CD14-positive monocyte (primary cell): ENCODE data around the gene LRRC3. TPM values are rescaled to one million over a fixed set of nuclear protein-coding genes. Genes with fewer than 3 reads are reported as not detected.

Source experiments
- DNase-seq, 3 donors: peaks; one replicate each; pipeline ENCODE4 v3.0.0-alpha.2; 2011 to 2022
- H2AFZ ChIP-seq: 2 replicates; pipeline ENCODE4 v1.6.0; 2012; ENCODE audit warnings: mild to moderate bottlenecking, low read depth, low read length, inconsistent platforms; ENCODE audit not compliant: insufficient read depth, poor library complexity, severe bottlenecking
- H3K27ac ChIP-seq, 2 donors: 1 replicate in 1 of 2; 2 replicates in 1 of 2; pipeline ENCODE4 v1.5.1; 2012 to 2013; ENCODE audit warnings: low read length in 2 of 2, control low read depth in 1 of 2, inconsistent platforms in 1 of 2, low read depth in 1 of 2, mild to moderate bottlenecking in 1 of 2
- H3K27me3 ChIP-seq, 2 donors: one replicate each; pipeline versions ENCODE4 v1.6.0 to v1.6.1; 2011 to 2013; ENCODE audit warnings: low read length in 2 of 2; ENCODE audit not compliant: control insufficient read depth in 2 of 2, insufficient read depth in 2 of 2
- H3K36me3 ChIP-seq, 2 donors: replicated peaks in 1 of 2; 1 replicate in 1 of 2; 2 replicates in 1 of 2; pipeline versions ENCODE4 v1.5.1 to v1.6.1; 2012 to 2013; ENCODE audit warnings: low read length in 2 of 2, control low read depth in 1 of 2, inconsistent platforms in 1 of 2, mild to moderate bottlenecking in 1 of 2; ENCODE audit not compliant: insufficient read depth in 2 of 2, control insufficient read depth in 1 of 2
- H3K4me1 ChIP-seq, 2 donors: 1 replicate in 1 of 2; 2 replicates in 1 of 2; pipeline versions ENCODE4 v1.5.1 to v1.6.1; 2012 to 2013; ENCODE audit warnings: low read length in 2 of 2, control low read depth in 1 of 2, inconsistent platforms in 1 of 2, mild to moderate bottlenecking in 1 of 2, moderate library complexity in 1 of 2; ENCODE audit not compliant: insufficient read depth in 2 of 2, control insufficient read depth in 1 of 2
- H3K4me2 ChIP-seq: replicated peaks from 2 replicates; pipeline ENCODE3; 2012; ENCODE audit warnings: low read length, moderate library complexity, mild to moderate bottlenecking; ENCODE audit not compliant: poor library complexity, severe bottlenecking; ENCODE audit errors: extremely low read depth
- H3K4me3 ChIP-seq, 3 experiments: fragments of 200-600 bp in 1 of 3; sonication (generic) in 1 of 3; replicated peaks in 1 of 3; 1 replicate in 2 of 3; 2 replicates in 1 of 3; pipeline ENCODE4 v1.5.1; 2011 to 2013; ENCODE audit warnings: low read length in 3 of 3, mild to moderate bottlenecking in 3 of 3, control low read depth in 2 of 3, low read depth in 2 of 3, inconsistent platforms in 1 of 3, moderate library complexity in 1 of 3
- H3K79me2 ChIP-seq: 2 replicates; pipeline ENCODE4 v1.6.0; 2012; ENCODE audit warnings: mild to moderate bottlenecking, control low read depth, inconsistent platforms, low read length, moderate library complexity; ENCODE audit not compliant: insufficient read depth
- H3K9ac ChIP-seq: 2 replicates; pipeline ENCODE4 v1.6.0; 2017; ENCODE audit warnings: low read length, mild to moderate bottlenecking; ENCODE audit not compliant: insufficient read depth, poor library complexity, severe bottlenecking
- H3K9me3 ChIP-seq, 2 donors: replicated peaks in 1 of 2; 1 replicate in 1 of 2; 2 replicates in 1 of 2; pipeline versions ENCODE4 v1.5.1 to v1.6.1; 2012 to 2013; ENCODE audit warnings: low read length in 2 of 2, control low read depth in 1 of 2; ENCODE audit not compliant: control insufficient read depth in 1 of 2, insufficient read depth in 1 of 2
- H4K20me1 ChIP-seq: 2 replicates; pipeline ENCODE4 v1.6.0; 2012; ENCODE audit warnings: mild to moderate bottlenecking, low read length, control low read depth, moderate library complexity; ENCODE audit not compliant: insufficient read depth
- H3K27ac Mint-ChIP-seq, 7 donors: one replicate each; pipeline ENCODE4 v1.8.0; 2020; ENCODE audit warnings: mild to moderate bottlenecking in 7 of 7, mixed read lengths in 7 of 7, moderate library complexity in 6 of 7, inconsistent platforms in 2 of 7
- H3K27me3 Mint-ChIP-seq, 3 donors: one replicate each; pipeline ENCODE4 v1.8.0; 2021 to 2022; ENCODE audit warnings: low read depth in 3 of 3, mild to moderate bottlenecking in 3 of 3, mixed read lengths in 3 of 3, moderate library complexity in 3 of 3, inconsistent platforms in 1 of 3
- H3K36me3 Mint-ChIP-seq, 2 donors: one replicate each; pipeline ENCODE4 v1.8.0; 2020; ENCODE audit warnings: mixed read lengths in 2 of 2, inconsistent platforms in 1 of 2, mild to moderate bottlenecking in 1 of 2
- H3K4me1 Mint-ChIP-seq: one replicate; pipeline ENCODE4 v1.8.0; 2020; ENCODE audit warnings: mild to moderate bottlenecking, mixed read lengths
- H3K4me3 Mint-ChIP-seq, 2 donors: one replicate each; pipeline ENCODE4 v1.8.0; 2020; ENCODE audit warnings: mild to moderate bottlenecking in 2 of 2, mixed read lengths in 2 of 2, moderate library complexity in 1 of 2
- H3K9me3 Mint-ChIP-seq, 7 donors: one replicate each; pipeline ENCODE4 v1.8.0; 2020 to 2022; ENCODE audit warnings: mixed read lengths in 7 of 7, mild to moderate bottlenecking in 6 of 7, moderate library complexity in 6 of 7, inconsistent platforms in 2 of 7
- CTCF ChIP-seq: fragments of 200-600 bp; IDR thresholded peaks from one replicate; pipeline ENCODE4 v1.8.0; 2022; ENCODE audit warnings: antibody characterized with exemption, mild to moderate bottlenecking
- WGBS: methylation state at CpG from one replicate; pipeline ENCODE4 v1.1.5; 2013; ENCODE audit warnings: missing lambda C conversion rate; ENCODE audit not compliant: insufficient coverage; 5-methylcytosine and 5-hydroxymethylcytosine counted together
- intact Hi-C, 2 donors: fragments of 100-400 bp; cut with micrococcal nuclease; formaldehyde crosslinking; loops; one replicate each; pipeline versions ENCODE4 v1.15.0 to v1.15.1; 2023
- polyA plus RNA-seq, 3 donors: library from polyadenylated mRNA; depleted of rRNA in 1 of 3; unstranded in 2 of 3; stranded (reverse) in 1 of 3; fragments of 300-500 nt in 2 of 3; fragments of >200 nt in 1 of 3; fragmentation: Illumina TruSeq in 2 of 3; gene quantifications; 1 replicate in 2 of 3; 2 replicates in 1 of 3; pipeline ENCODE4 v1.2.3, GENCODE V29; 2012 to 2021

LRRC3 gene
- polyA plus RNA-seq, 3 donors, result 0.30 to 0.59 (median 0.41) TPM

DNA sequence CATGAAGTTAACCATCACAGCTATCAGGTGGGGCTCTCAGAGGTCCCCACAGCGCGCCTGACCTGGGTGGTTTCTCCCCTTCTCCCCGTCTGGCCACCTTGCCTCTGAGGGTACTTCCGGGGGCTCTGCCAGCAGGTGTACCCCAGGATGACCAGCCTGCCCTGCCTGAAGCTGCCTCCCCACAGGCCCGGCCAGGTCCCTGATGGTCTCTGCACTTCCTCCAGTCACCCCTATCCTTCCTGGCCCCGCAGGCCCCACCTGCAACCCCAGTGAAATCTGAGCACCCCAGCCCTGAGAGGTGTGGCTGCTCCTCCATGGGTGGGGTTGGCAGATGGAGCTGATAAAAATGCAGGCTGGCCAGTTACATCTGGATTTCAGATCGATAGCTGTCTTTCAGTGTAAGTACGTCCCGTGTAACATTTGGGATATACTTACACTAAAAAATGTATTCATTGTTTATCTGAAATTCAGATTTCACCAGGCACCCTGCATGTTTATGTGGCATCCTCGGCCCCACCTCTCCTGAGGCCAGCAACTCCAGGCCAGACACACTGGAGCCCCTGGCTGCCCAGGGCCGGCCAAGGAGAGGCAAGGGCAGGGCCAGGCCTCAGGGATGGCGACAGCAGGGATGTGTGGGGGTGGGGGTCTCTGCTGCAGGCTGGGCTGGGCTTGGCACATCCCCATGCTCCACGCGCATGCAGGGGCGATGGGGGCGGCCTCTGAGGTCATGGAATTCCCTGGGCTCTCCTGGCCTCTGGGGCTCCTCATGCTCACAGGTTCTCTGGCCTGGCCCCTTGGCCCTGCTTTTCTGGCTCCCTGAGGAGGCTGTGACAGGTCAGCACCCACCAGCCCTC lies 25.1 kb downstream of the LRRC3 start:
- TF ChIP-seq CTCF, result no peak
- no peak for DNase-seq
- no peaks in the 10 kb centered on the region for H3K36me3 ChIP-seq
- no peak overlapping the region for H2AFZ ChIP-seq
- H3K27me3 ChIP-seq, result peaks cover 0 to 2% of the 10 kb centered on the region in 2 donors
- H3K4me1 Mint-ChIP-seq, result no peaks in the 10 kb centered on the region
- no peak overlapping the region for H3K27ac Mint-ChIP-seq
- H3K36me3 Mint-ChIP-seq, result no peaks in the 10 kb centered on the region
- no peak overlapping the region for H3K4me2 ChIP-seq
- 86% methylated on average over 10 of the region's 16 CpGs for WGBS
- H3K9me3 ChIP-seq, result no peaks in the 10 kb centered on the region
- no peaks in the 10 kb centered on the region for H4K20me1 ChIP-seq
- no peaks in the 10 kb centered on the region for H3K4me1 ChIP-seq
- no peak overlapping the region for H3K4me3 Mint-ChIP-seq
- H3K79me2 ChIP-seq, result no peaks in the 10 kb centered on the region
- peaks cover 3 to 8% (median 4%) of the 10 kb centered on the region in 3 donors for H3K27me3 Mint-ChIP-seq
- peaks cover 0 to 2% (median 0%) of the 10 kb centered on the region in 7 donors for H3K9me3 Mint-ChIP-seq
- no peak overlapping the region for H3K27ac ChIP-seq
- intact Hi-C loops, result no loop called here
- no peak overlapping the region for H3K9ac ChIP-seq
- no peak overlapping the region for H3K4me3 ChIP-seq

- H3K9me3 Mint-ChIP-seq, result peaks cover under 1 to 5% (median under 1%) of the 10 kb centered on the region in 7 donors
- Histone ChIP-seq H3K9ac (no peak overlapping the region), H3K36me3 (no peaks in the 10 kb centered on the region), H4K20me1 (no peaks in the 10 kb centered on the region), H3K27ac (no peak overlapping the region), H3K27me3 (peaks cover 0 to 3% of the 10 kb centered on the region in 2 donors), H3K4me1 (no peaks in the 10 kb centered on the region), H3K4me2 (no peak overlapping the region), H3K79me2 (no peaks in the 10 kb centered on the region), H3K9me3 (peaks cover 0 to under 1% of the 10 kb centered on the region in 2 donors), H2AFZ (no peak overlapping the region), H3K4me3 (no peak overlapping the region)
- H3K27me3 Mint-ChIP-seq, result peaks cover 5 to 11% (median 6%) of the 10 kb centered on the region in 3 donors
- H3K4me3 Mint-ChIP-seq, result no peak overlapping the region
- no peaks in the 10 kb centered on the region for H3K36me3 Mint-ChIP-seq
- no peak overlapping the region for H3K27ac Mint-ChIP-seq
- no peak for DNase-seq
- TF ChIP-seq CTCF, result no peak
- H3K4me1 Mint-ChIP-seq, result no peaks in the 10 kb centered on the region
- intact Hi-C loops, result no loop called here
- 94% methylated on average over 9 of the region's 14 CpGs for WGBS
Observed at GRCh38 chr21:44482581-44483287, 27.4 kb downstream of the LRRC3 start.
